NCI-H2081 (cell line): ENCODE results near the gene SPTBN1.
"Not testable (repeated sequence)": the region's sequence is repeated elsewhere in the genome, so short reads cannot be mapped to it uniquely, and the experiment has no call there.

Experiments
- DNase-seq, 2 experiments: peaks; one replicate each; lab custom pipeline; 2025; lab: John Stamatoyannopoulos, UW

Gene SPTBN1

GRCh38 chr2:54502731-54503130, 46.6 kb downstream of the SPTBN1 start:
- DNase-seq = no peak

GRCh38 chr2:54503192-54503591, 47.1 kb downstream of the SPTBN1 start:
- peak; percentile 16 to 52 for DNase-seq

GRCh38 chr2:54503828-54504227, 47.7 kb downstream of the SPTBN1 start:
- no peak for DNase-seq

GRCh38 chr2:54504866-54505265, 48.7 kb downstream of the SPTBN1 start:
- no peak for DNase-seq

- no peak for DNase-seq
Measured at GRCh38 chr2:54508541-54508940, 52.4 kb downstream of the SPTBN1 start.

GRCh38 chr2:54509043-54509442, 52.9 kb downstream of the SPTBN1 start:
- not testable (repeated sequence) for DNase-seq

GRCh38 chr2:54510916-54511315, 54.8 kb downstream of the SPTBN1 start:
- no peak for DNase-seq

GRCh38 chr2:54512183-54512582, 56.1 kb downstream of the SPTBN1 start:
- DNase-seq = no peak

GRCh38 chr2:54512663-54513362, 56.7 kb downstream of the SPTBN1 start:
- DNase-seq = no peak

GRCh38 chr2:54513363-54513715, 57.2 kb downstream of the SPTBN1 start:
- DNase-seq = no peak

- no peak for DNase-seq
Measured at GRCh38 chr2:54514822-54515569, 58.9 kb downstream of the SPTBN1 start.

- DNase-seq = no peak
Measured at GRCh38 chr2:54516842-54517241, 60.7 kb downstream of the SPTBN1 start.

GRCh38 chr2:54518016-54518415, 61.9 kb downstream of the SPTBN1 start:
- DNase-seq = not testable (repeated sequence)

GRCh38 chr2:54518430-54518829, 62.3 kb downstream of the SPTBN1 start:
- no peak for DNase-seq

GRCh38 chr2:54519841-54520459, 63.8 kb downstream of the SPTBN1 start:
- DNase-seq = no peak

- no peak for DNase-seq
Measured at GRCh38 chr2:54520687-54521086, 64.6 kb downstream of the SPTBN1 start.

- peak; percentile 71 to 84 for DNase-seq
Measured at GRCh38 chr2:54522624-54523281, 66.6 kb downstream of the SPTBN1 start.

GRCh38 chr2:54523324-54523959, 67.3 kb downstream of the SPTBN1 start:
- no peak for DNase-seq

GRCh38 chr2:54524226-54524991, 68.3 kb downstream of the SPTBN1 start:
- no peak for DNase-seq

GRCh38 chr2:54525321-54525720, 69.2 kb downstream of the SPTBN1 start:
- DNase-seq = no peak

GRCh38 chr2:54526226-54526879, 70.2 kb downstream of the SPTBN1 start:
- DNase-seq = no peak
